ENCODE results near the gene TMEM81. TPM values are rescaled to one million over a fixed set of nuclear protein-coding genes. Genes with fewer than 3 reads are reported as not detected.

The TMEM81 gene
- total RNA-seq: 2.9 TPM

GRCh38 chr1:205084360-205084759 is at the start of gene TMEM81:
Gene TMEM81, minus strand, starts transcription at chr1:205084460. Its CDS starts 140 bp downstream, at chr1:205084320.

GRCh38 chr1:205121660-205122488 is 37.6 kb upstream of the TMEM81 start, which contains the start of gene RBBP5:
Gene RBBP5, minus strand, starts transcription at chr1:205121978. Its CDS starts 105 bp downstream, at chr1:205121873.

GRCh38 chr1:205042911-205043806 is 41.1 kb downstream of the TMEM81 start, which contains the start of gene CNTN2:
Gene CNTN2, plus strand, starts transcription at chr1:205043212. Its CDS starts 9,974 bp downstream, at chr1:205053186.

Other genes with a start within 250 kb of the TMEM81 start
- 30.6 TPM for gene NFASC, start 213.6 kb downstream of the TMEM81 start, total RNA-seq
- gene CNTN2, start 41.2 kb downstream of the TMEM81 start, total RNA-seq: 9.5 TPM
- 35.3 TPM for gene RBBP5, start 37.5 kb upstream of the TMEM81 start, total RNA-seq
- 29.2 TPM for gene DSTYK, start 127.2 kb upstream of the TMEM81 start, total RNA-seq
- gene TMCC2, start 143.5 kb upstream of the TMEM81 start, total RNA-seq: 45.5 TPM
- gene NUAK2, start 237.3 kb upstream of the TMEM81 start, total RNA-seq: 7.4 TPM